Esophagus squamous epithelium (tissue), 5 donors: ENCODE results near the gene ZRANB1. TPM values are rescaled to one million over a fixed set of nuclear protein-coding genes. Genes with fewer than 3 reads are reported as not detected.
"Not testable (repeated sequence)": the region's sequence is repeated elsewhere in the genome, so short reads cannot be mapped to it uniquely, and the experiment has no call there.

Source experiments
- DNase-seq: peaks from one replicate; lab custom pipeline; 2025; lab: John Stamatoyannopoulos, UW
- H3K27ac ChIP-seq, 4 donors: fragments of 200-600 bp; sonication (generic); one replicate each; pipeline ENCODE4 v1.5.1; 2016 to 2019; ENCODE audit warnings: mild to moderate bottlenecking in 1 of 4
- H3K27me3 ChIP-seq, 4 donors: fragments of 200-600 bp; sonication (generic); 1 replicate in 3 of 4; 2 replicates in 1 of 4; pipeline versions ENCODE4 v1.5.1 to v1.6.0; 2017 to 2021; ENCODE audit warnings: antibody characterized with exemption in 1 of 4
- H3K36me3 ChIP-seq, 3 donors: fragments of 200-600 bp; sonication (generic); one replicate each; pipeline ENCODE4 v1.5.1; 2016 to 2019
- H3K4me1 ChIP-seq, 3 donors: fragments of 200-600 bp; sonication (generic); one replicate each; pipeline ENCODE4 v1.5.1; 2017 to 2019
- H3K4me3 ChIP-seq, 4 donors: fragments of 200-600 bp; sonication (generic); 1 replicate in 3 of 4; 2 replicates in 1 of 4; pipeline ENCODE4 v1.5.1; 2016 to 2019; ENCODE audit warnings: mild to moderate bottlenecking in 2 of 4, moderate library complexity in 1 of 4
- H3K9me3 ChIP-seq, 3 donors: fragments of 200-600 bp; sonication (generic); one replicate each; pipeline ENCODE4 v1.5.1; 2016 to 2019
- CTCF ChIP-seq, 6 experiments: fragments of 450-650 bp in 4 of 6; fragments of 200-600 bp in 2 of 6; sonication (generic) in 2 of 6; IDR thresholded peaks; one replicate each; pipeline ENCODE4 v1.5.1; 2016 to 2019; ENCODE audit warnings: antibody characterized with exemption in 6 of 6, mild to moderate bottlenecking in 4 of 6, moderate library complexity in 4 of 6
- POLR2A ChIP-seq, 4 donors: fragments of 450-650 bp; IDR thresholded peaks; one replicate each; pipeline ENCODE4 v1.6.1; 2017; ENCODE audit warnings: antibody characterized with exemption in 4 of 4, mild to moderate bottlenecking in 4 of 4, moderate library complexity in 3 of 4
- WGBS, 2 donors: methylation state at CpG; one replicate each; pipeline ENCODE4 v1.1.5; 2018; 5-methylcytosine and 5-hydroxymethylcytosine counted together
- intact Hi-C: fragments of 100-400 bp; cut with DNase I; formaldehyde crosslinking; loops from one replicate; pipeline ENCODE4 v1.15.0; 2022
- total RNA-seq, 4 donors: library from RNA; depleted of rRNA; stranded (reverse); fragments of >200 nt; gene quantifications; one replicate each; pipeline ENCODE4 v1.1.0, GENCODE V29; 2016
- donor health status: DM: yes; HTN: yes; CAD: no.

ZRANB1 gene
- total RNA-seq, 4 donors from 2014 or later: 11.7 to 25.2 (median 17.4) TPM

GRCh38 chr10:124909563-124909962 is 32.4 kb upstream of the ZRANB1 start:
- intact Hi-C loops: no loop called here
- Histone ChIP-seq H3K27ac (no peak overlapping the region), H3K4me3 (no peak overlapping the region), H3K9me3 (no peaks in the 10 kb centered on the region), H3K4me1 (peaks cover 0 to 17% (median 0%) of the 10 kb centered on the region in 3 donors), H3K36me3 (no peaks in the 10 kb centered on the region), H3K27me3 (no peaks in the 10 kb centered on the region)
- 33 to 85% methylated on average over 1 to 4 of the region's 8 CpGs for WGBS, 2 donors
- DNase-seq: no peak
- TF ChIP-seq CTCF (IDR thresholded peaks at IDR 0.05) (no peak), POLR2A (IDR thresholded peaks at IDR 0.05) (no peak)

GRCh38 chr10:124911124-124912067 is 30.5 kb upstream of the ZRANB1 start:
- no peaks in the 10 kb centered on the region for H3K9me3 ChIP-seq
- no peak for TF ChIP-seq CTCF (IDR thresholded peaks at IDR 0.05)
- TF ChIP-seq POLR2A (IDR thresholded peaks at IDR 0.05): no peak
- DNase-seq: no peak
- H3K4me3 ChIP-seq: no peak overlapping the region
- intact Hi-C loops: loop anchor here (10.0 kb wide), 1 partner anchor 233 kb away; no protein-coding TSS in a partner anchor
- H3K27me3 ChIP-seq: no peaks in the 10 kb centered on the region
- WGBS, 2 donors: 47 to 50% methylated on average over 14 of the region's 14 CpGs
- H3K4me1 ChIP-seq: peaks cover 0 to 25% (median 0%) of the 10 kb centered on the region in 3 donors
- H3K27ac ChIP-seq: peak overlapping the region in 3 of 4 donors; percentile 44 to 58 (median 46)
- H3K36me3 ChIP-seq: no peaks in the 10 kb centered on the region

- Histone ChIP-seq H3K9me3 (no peaks in the 10 kb centered on the region), H3K36me3 (no peaks in the 10 kb centered on the region), H3K27me3 (no peaks in the 10 kb centered on the region), H3K4me1 (peaks cover 0 to 25% (median 0%) of the 10 kb centered on the region in 3 donors), H3K27ac (peak overlapping the region in 2 of 4 donors; percentile 44 to 58), H3K4me3 (no peak overlapping the region)
- WGBS, 2 donors: 65 to 73% methylated on average over 5 of the region's 5 CpGs
- intact Hi-C loops: loop anchor here (10.0 kb wide), 1 partner anchor 233 kb away; no protein-coding TSS in a partner anchor
- TF ChIP-seq CTCF (IDR thresholded peaks at IDR 0.05): no peak
- no peak for DNase-seq
Observed at GRCh38 chr10:124912101-124912886, 29.6 kb upstream of the ZRANB1 start.

- Histone ChIP-seq H3K27ac (no peak overlapping the region), H3K9me3 (no peaks in the 10 kb centered on the region), H3K4me3 (no peak overlapping the region), H3K27me3 (no peaks in the 10 kb centered on the region), H3K4me1 (peaks cover 0 to 30% (median 1%) of the 10 kb centered on the region in 3 donors), H3K36me3 (no peaks in the 10 kb centered on the region)
- DNase-seq: no peak
- TF ChIP-seq POLR2A (IDR thresholded peaks at IDR 0.05) (no peak), CTCF (IDR thresholded peaks at IDR 0.05) (no peak)
- intact Hi-C loops: loop anchor here (10.0 kb wide), 1 partner anchor 232 kb away; no protein-coding TSS in a partner anchor
- WGBS, 2 donors: 72 to 81% methylated on average over 3 of the region's 3 CpGs
Observed at GRCh38 chr10:124913167-124913566, 28.8 kb upstream of the ZRANB1 start.

- not testable (repeated sequence) for H3K27ac ChIP-seq, H3K9me3 ChIP-seq, DNase-seq, H3K4me3 ChIP-seq, H3K36me3 ChIP-seq, H3K27me3 ChIP-seq
- 82 to 92% methylated on average over 15 to 16 of the region's 16 CpGs for WGBS, 2 donors
- peaks cover 9 to 42% (median 11%) of the 10 kb centered on the region in 3 donors for H3K4me1 ChIP-seq
- intact Hi-C loops: loop anchor here (10.0 kb wide), 1 partner anchor 230 kb away; no protein-coding TSS in a partner anchor
Observed at GRCh38 chr10:124914398-124914797, 27.5 kb upstream of the ZRANB1 start.
